GM12872 (cell line): ENCODE results near the gene MVD.

ENCODE experiments used
- TF ChIP-seq, protein P1 (sequence below): IDR thresholded peaks from 3 replicates; pipeline ENCODE4 v1.5.1; 2011; ENCODE audit warnings: low read depth, mild to moderate bottlenecking, low read length, moderate library complexity; ENCODE audit not compliant: insufficient read depth

MVD gene

DNA sequence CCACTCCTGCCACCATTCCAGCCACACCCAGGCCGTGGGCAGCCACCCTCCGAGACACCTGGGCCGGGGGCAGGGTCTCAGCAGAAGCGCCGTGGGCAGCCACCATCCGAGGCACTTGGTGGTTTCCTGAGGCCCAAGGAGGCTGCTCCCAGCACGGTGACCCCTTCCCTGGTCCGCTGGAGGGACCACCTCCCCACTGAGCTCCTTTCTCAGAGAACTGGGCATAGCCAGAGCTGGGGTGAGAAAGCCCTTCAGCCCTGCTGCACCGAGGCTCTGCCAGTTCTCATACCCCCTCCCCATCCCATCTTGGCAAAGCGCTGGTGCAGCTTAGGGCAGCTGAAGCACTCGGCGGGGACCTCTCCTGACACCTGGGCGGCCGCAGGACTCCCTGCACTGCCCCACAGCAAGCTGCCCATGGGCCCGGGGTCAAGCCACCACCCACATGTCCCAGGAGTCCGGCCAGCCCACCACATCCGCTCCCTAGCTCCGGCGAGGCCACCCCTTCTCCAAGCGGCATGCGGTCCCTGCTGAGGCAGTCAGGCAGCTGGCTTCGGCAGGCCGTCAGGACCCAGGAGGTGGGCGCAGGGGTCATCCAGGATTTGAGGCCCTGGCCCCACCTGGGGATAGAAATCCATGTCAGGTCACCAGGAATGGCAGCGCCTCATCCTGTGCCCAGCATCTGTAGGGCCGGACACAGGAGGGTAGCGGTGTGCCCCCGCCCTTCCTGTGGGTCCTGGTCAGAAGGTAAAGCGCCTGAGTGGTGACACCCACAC, 10.7 kb downstream of the MVD start:
- TF ChIP-seq, protein P1, sequence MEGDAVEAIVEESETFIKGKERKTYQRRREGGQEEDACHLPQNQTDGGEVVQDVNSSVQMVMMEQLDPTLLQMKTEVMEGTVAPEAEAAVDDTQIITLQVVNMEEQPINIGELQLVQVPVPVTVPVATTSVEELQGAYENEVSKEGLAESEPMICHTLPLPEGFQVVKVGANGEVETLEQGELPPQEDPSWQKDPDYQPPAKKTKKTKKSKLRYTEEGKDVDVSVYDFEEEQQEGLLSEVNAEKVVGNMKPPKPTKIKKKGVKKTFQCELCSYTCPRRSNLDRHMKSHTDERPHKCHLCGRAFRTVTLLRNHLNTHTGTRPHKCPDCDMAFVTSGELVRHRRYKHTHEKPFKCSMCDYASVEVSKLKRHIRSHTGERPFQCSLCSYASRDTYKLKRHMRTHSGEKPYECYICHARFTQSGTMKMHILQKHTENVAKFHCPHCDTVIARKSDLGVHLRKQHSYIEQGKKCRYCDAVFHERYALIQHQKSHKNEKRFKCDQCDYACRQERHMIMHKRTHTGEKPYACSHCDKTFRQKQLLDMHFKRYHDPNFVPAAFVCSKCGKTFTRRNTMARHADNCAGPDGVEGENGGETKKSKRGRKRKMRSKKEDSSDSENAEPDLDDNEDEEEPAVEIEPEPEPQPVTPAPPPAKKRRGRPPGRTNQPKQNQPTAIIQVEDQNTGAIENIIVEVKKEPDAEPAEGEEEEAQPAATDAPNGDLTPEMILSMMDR, result no peak

DNA sequence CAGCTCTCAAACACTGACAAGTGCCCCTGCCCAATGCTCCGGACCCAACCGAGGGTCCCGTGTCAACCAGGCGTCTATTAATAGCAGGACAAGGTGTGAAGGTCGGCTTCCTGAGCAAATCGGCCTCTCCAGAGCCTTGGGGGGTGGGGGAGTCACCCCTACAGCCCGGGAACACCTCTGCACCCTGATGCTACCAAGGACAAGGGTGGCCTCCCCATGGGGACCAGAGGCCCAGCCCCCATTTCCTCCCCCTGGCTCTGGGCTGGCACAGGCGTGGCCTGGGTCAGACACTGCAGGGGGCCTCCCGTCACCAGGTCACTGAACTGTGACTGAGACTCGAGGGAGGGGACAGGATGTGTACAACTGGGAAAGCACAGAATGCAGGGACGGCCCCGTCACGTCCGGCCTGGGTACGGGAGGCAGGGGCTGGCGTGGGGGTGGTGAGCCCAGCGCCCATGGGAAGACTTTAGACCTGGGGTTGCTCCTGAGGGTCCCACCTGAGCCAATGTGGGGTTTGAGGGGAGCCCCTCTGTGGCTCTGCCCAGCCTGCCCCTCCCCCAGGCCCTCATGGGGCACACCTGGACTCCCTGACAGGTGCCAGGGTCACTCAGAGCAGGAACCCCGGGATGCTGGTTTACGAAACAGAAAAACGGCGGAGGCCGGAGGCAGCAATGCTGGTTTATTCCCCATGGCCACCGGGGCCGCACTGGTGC, 11.5 kb downstream of the MVD start:
- TF ChIP-seq, protein P1, result no peak

DNA sequence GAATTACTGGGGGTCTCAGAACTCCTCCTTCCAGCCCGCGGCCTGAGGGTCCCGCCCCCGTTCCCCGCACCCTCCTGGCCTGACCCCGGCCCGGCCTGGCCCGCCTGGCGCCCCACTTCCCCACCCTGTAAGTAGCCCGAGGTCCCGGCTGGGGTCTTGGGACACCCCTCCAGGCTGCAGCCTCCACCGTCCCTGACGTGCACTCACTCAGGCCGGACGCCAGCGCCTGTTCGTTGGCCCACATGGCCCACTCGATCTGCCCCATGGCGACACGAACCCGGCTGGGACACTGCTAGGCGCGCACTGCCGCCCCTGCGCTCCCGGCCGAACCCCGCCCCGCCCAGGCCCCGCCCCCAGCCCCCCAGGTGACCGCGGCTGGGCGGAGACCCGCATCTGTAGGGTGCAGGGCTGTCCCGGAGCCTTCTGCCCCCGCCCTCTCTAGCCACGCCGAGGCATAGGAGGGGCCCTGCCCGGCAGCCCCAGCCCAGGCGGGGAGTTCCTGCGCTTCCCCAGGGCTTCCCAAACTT, 12.1 kb downstream of the MVD start, which contains the start of gene CYBA:
TSS of gene CYBA (minus strand) at position 305 of the 527 bp plus-strand sequence. CDS start at position 265, 40 bp downstream.
- TF ChIP-seq, protein P1, result no peak

DNA sequence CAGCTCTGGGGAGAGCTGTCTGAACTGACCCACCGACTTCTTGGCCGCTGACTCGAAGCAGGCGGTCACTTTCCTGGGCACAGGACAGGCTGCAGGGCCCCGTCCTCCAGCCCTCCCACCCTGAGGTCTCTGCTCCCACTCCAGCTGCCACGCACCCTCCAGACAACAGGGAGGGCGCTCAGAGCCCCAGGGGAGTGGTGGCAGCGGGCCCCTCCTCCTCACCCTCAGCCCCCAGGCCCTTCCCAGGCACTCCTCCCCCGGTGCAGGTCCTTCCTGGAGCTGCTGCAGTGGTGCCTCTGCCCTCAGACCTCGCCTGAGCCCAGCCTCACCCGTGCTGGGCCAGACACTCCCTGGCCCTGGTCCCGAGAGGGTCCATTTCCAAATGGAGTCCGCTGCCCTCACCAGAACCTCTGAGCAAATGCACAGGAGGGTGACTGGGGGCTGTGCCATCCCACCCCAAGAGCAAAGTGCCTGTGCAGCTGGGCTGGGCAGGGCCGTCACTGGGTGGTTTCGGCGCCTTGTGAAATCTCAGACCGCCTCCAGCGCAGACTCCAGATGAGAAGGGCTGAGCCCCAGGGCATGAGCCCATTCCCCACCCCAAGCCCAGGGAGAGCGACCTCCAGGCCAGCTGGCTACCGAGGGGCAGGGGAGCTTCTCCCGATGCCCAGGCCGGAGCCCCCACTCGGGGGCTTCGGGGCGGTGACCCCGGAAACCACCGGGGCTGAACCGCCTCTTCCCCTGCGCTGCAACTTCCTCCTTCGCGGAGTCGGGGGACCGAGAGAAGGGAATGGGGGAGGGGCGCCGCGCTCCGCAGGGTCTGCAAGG, 12.8 kb downstream of the MVD start:
- TF ChIP-seq, protein P1, result no peak

DNA sequence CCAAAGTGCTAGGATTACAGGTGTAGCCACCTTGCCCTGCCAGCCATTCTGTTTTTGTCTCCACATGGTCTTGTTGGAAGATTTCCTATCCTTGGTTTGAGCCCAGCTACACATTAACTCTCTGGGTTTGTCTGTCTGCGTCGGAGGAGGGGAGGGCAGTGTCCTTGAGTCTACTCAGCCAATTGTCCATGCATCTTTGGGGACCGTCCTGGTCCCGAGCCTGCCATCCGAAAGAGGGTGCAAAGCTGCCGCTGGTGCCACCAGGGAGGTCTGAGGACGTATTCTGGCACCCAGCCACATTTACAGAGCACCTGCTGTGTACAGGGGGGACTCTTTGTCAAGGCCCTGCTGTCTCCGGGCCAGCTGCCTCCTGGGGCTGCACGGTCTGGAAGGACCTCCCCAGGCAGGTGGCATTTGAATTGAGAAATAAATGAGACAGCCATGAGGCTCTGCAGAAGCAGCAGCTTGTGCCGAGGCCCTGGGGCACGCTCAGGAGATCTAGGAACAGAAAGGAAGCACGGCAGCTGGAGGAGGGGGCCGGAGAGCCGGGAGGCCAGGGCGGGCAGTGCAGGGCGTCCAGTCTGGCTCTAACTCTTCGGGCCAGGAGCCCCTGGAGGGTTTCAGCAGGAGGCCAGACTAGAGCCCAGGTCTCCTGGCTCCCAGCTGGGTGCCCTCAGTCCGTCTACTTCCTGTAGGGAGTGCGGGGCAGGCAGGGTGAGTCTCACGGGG, 13.5 kb downstream of the MVD start:
- TF ChIP-seq, protein P1, result no peak

DNA sequence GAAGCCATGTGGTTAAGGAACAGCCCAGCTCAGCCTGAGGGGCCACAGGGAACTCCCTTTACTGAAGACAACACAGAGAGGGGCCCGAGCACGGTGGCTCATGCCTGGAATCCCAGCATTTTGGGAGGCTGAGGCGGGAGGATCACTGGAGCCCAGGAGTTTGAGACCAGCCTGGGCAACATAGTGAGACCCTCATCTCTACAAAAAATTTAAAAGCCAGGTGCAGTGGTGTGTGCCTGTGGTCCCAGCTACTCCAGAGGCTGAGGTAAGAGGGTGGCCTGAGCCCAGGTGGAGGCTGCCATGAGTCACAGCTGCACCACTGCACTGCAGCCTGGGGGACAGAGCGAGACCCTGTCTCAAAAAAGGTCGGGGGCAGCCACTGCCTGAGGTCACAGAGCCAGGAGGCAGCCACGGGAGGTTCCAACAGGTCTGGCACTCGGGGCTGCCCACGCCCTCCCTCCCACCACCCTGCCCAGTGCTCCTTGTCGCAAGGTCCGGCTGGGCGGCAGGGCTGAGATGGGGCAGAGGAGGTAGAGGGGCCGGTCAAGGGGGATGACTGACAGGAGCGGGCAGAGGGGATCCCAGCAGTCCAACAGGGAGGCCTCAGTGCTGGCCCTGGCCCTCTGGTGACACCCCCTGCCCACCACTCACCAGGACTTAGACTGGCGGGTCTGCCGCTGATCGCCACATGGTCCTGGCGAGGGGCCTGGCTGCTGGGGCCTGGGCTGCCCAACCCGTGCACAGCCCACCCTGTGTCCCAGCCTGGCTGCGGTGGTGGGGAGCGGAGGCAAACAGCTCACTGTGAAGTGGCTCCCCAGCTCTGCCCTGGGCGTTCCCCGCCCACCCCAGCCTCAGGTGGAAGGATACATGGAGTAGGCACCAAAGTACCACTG, 15.5 kb downstream of the MVD start:
- TF ChIP-seq, protein P1, result no peak
